HG03469 (cell line): ENCODE data around the gene TRIM15.
"Not testable (repeated sequence)": the region's sequence is repeated elsewhere in the genome, so short reads cannot be mapped to it uniquely, and the experiment has no call there.

Experiments
- ATAC-seq: cut with Tn5 transposase; IDR thresholded peaks from one replicate; pipeline ENCODE4 v1.9.1; 2021; ENCODE audit warnings: mild to moderate bottlenecking, moderate library complexity, moderate number of reproducible peaks; ENCODE audit not compliant: unreplicated experiment

The TRIM15 gene

DNA sequence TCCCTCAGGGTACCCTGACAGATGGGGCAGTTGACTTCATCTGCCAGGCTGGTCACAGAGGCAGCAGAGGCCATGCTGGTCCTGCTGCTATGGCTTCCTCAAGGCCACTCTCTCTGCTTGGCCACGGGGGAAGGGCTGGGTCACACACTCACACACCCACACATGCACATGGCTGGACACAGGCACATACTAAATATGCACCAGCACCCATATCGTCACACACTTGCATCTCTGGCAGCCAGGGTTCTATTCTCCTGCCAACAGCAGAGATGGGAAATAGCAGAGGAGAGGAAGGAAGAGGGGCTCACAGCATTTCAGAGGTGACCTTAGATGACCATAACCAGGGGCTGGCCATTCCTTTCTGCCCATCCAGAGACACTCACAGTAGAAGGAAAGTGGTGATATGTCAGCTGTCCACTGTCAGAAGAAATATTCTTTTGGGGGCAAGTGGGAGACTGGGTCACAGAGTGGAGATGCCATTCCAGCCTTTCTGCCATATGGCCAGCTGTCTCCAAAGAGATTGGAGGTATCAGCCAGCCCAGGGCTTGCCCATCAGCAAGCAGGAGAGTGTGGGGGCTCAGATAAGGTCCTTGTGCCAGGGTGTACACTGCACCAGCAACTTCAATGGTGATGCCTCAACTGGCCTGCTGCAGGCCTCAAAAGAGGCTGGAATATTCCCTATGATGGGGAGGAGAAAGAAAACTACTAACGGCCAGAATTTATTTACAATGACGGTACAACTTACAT is 2.4 kb upstream of the TRIM15 start, which contains the start of gene TRIM10:
TRIM10 (minus strand) TSS at position 427 of the 747 bp plus-strand sequence; CDS start at position 74, 353 bp downstream.
- ATAC-seq, result no peak

GRCh38 chr6:30162265-30163089 is 869 bp upstream of the TRIM15 start:
- ATAC-seq, result no peak

- ATAC-seq, result no peak
Measured at GRCh38 chr6:30163918-30164654, 740 bp downstream of the TRIM15 start.

DNA sequence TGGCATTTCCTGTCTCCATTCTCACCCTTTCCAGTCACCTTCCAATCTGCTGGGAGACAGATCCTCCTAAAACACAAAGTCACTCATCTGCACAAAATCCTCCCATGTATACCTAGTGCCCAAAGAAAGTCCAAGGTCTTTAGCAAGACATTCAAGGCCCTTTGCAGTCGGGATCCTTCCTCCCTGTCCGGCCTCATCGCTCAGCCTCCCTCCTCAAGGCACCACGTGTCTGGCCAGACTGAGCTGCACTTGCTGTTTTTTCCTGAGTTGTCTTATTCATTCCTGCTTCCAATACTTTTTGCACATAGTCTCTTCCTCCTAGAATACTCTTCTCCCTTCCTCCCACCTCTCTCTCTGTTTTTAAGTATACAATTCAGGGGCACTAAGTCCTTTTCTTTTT is 1.4 kb downstream of the TRIM15 start:
- ATAC-seq, result no peak

- ATAC-seq, result not testable (repeated sequence)
Measured at GRCh38 chr6:30165238-30165637, 1.9 kb downstream of the TRIM15 start.

GRCh38 chr6:30167101-30167500 is 3.8 kb downstream of the TRIM15 start:
- no peak for ATAC-seq

- no peak for ATAC-seq
Measured at GRCh38 chr6:30168741-30169140, 5.4 kb downstream of the TRIM15 start.

GRCh38 chr6:30169658-30170614 is 6.6 kb downstream of the TRIM15 start:
- no peak for ATAC-seq

GRCh38 chr6:30171677-30172471 is 8.5 kb downstream of the TRIM15 start:
- no peak for ATAC-seq

DNA sequence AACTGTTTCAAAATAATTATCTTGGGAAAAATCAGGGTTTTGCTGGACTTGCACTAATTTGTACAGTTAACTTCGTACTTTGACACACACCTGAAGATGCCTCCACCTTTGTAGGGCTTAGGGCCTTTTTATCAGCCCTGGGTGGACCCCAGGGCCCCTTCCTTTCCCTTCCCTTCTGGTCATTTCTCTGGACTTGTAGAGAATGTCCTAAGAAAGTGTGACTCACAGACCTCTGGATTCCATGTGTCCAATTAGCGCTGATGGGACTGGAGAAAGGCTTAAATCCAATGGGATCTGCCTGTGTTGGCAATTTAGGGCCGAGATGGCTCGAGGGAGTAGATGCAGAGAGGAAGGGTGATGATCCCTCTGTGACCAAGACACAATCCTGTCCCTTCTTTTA is 9.3 kb downstream of the TRIM15 start:
- ATAC-seq, result no peak

- ATAC-seq, result no peak
Measured at GRCh38 chr6:30175765-30176164, 12.4 kb downstream of the TRIM15 start.

DNA sequence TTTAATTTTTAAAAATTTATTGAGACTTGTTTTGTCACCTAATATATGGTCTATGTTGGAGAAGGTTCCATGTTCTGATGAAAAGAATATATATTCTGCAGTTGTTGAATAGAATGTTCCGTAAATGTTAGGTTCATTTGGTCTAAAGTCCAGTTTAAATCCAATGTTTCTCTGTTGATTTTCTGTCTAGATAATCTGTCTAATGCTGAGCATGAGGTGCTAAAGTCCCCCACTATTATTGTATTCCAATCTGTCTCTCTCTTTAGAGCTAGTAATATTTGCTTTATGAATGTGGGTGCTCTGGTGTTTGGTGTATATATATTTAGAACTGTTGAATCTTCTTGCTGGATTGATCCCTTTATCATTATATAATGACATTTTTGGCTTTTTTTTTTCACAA is 15.5 kb downstream of the TRIM15 start:
- ATAC-seq, result no peak

DNA sequence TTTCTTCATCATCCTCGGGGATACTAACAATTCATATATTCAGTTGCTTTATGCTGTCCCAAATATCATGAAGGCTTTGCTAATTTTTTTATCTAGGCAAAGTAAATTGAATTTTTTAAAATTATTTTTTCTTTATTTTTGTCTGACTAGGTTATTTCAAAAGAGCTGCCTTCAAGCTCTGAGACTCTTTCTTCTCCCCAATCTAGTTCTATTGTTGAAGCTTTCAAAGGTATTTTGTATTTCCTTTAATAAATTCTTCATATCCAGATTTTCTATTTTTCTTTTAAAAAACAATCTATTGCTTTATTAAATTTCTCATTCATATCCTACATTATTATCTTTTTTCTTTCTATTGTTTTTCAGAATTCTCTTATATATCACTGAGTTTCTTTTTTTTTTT is 16.8 kb downstream of the TRIM15 start:
- no peak for ATAC-seq

GRCh38 chr6:30184417-30185031 is 21.2 kb downstream of the TRIM15 start:
- ATAC-seq, result no peak

- no peak for ATAC-seq
Measured at GRCh38 chr6:30185846-30186484, 22.6 kb downstream of the TRIM15 start.

DNA sequence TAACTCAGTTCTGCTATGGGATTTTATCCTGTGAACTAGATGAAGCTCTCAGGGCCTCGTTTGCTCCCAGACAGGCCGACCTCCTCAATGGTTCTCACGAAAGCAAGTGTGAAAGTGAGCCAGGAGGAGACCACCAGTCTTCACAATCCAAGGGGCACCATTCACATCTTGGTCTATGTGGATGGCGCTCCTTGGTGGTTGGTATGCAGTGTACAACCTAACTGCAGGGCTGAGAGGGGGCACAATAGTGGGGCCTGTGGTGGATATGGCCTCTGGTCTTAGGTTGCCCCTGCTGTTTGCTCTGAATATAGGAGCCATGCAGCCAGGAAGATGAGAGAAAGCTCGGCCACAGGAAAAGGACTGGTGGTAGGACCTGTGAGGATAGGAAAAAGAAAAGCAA is 25.2 kb downstream of the TRIM15 start:
- no peak for ATAC-seq

DNA sequence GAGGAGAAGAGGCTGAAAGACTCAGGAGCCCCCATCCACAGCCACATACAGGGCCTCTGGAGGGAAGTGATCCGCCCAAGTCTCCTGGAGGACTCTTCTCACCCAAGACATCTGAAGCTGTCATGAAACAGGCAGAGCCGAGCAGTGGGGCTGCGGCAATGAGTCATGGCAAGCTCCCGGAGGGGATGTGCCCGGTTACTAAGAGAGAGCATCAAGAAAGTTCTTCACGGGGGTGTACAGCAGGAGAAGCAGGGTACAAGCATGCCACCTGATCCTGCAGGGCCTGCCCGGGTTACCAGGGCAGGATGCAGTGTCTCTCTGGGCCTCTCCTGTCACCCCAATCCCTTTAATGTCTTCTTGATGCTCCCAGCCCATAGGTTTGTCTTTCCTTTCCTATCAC is 28.7 kb downstream of the TRIM15 start:
- no peak for ATAC-seq
